Measurements from ENCODE around the gene ROBO2.

- TF ChIP-seq, protein P1, sequence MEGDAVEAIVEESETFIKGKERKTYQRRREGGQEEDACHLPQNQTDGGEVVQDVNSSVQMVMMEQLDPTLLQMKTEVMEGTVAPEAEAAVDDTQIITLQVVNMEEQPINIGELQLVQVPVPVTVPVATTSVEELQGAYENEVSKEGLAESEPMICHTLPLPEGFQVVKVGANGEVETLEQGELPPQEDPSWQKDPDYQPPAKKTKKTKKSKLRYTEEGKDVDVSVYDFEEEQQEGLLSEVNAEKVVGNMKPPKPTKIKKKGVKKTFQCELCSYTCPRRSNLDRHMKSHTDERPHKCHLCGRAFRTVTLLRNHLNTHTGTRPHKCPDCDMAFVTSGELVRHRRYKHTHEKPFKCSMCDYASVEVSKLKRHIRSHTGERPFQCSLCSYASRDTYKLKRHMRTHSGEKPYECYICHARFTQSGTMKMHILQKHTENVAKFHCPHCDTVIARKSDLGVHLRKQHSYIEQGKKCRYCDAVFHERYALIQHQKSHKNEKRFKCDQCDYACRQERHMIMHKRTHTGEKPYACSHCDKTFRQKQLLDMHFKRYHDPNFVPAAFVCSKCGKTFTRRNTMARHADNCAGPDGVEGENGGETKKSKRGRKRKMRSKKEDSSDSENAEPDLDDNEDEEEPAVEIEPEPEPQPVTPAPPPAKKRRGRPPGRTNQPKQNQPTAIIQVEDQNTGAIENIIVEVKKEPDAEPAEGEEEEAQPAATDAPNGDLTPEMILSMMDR (IDR thresholded peaks at IDR 0.05) = no peak
- TF ChIP-seq POLR2A (IDR thresholded peaks at IDR 0.05) = no peak
Observed at GRCh38 chr3:77059354-77059753, 19.5 kb downstream of the ROBO2 start.
